GM19467 (cell line): ENCODE measurements around the gene TMEM82.

Experiments used
- ATAC-seq: cut with Tn5 transposase; IDR thresholded peaks from one replicate; pipeline ENCODE4 v1.9.1; 2021; ENCODE audit warnings: mild to moderate bottlenecking, moderate library complexity; ENCODE audit not compliant: unreplicated experiment

The TMEM82 gene

GRCh38 chr1:15755646-15756040 is 13.3 kb downstream of the TMEM82 start:
- ATAC-seq = no peak

GRCh38 chr1:15756143-15757015 is 14.1 kb downstream of the TMEM82 start:
- no peak for ATAC-seq

GRCh38 chr1:15757016-15757543 is 14.8 kb downstream of the TMEM82 start:
- ATAC-seq = no peak

GRCh38 chr1:15757575-15758342 is 15.5 kb downstream of the TMEM82 start:
- ATAC-seq = no peak

GRCh38 chr1:15758343-15758931 is 16.1 kb downstream of the TMEM82 start, which contains the start of gene FBLIM1:
TSS of gene FBLIM1 (plus strand) at chr1:15758795. CDS start at chr1:15764984, 6,189 bp downstream.
- no peak for ATAC-seq

- no peak for ATAC-seq
Observed at GRCh38 chr1:15758953-15759661, 16.8 kb downstream of the TMEM82 start.

GRCh38 chr1:15760520-15761211 is 18.4 kb downstream of the TMEM82 start:
- no peak for ATAC-seq

- ATAC-seq = no peak
Observed at GRCh38 chr1:15761366-15762128, 19.2 kb downstream of the TMEM82 start.

- no peak for ATAC-seq
Observed at GRCh38 chr1:15762546-15762945, 20.2 kb downstream of the TMEM82 start.

- ATAC-seq = no peak
Observed at GRCh38 chr1:15764269-15764764, 22.0 kb downstream of the TMEM82 start.

GRCh38 chr1:15764890-15765289 is 22.6 kb downstream of the TMEM82 start:
- ATAC-seq = no peak

- no peak for ATAC-seq
Observed at GRCh38 chr1:15765495-15766194, 23.3 kb downstream of the TMEM82 start.

- no peak for ATAC-seq
Observed at GRCh38 chr1:15767941-15768340, 25.6 kb downstream of the TMEM82 start.

- ATAC-seq = no peak
Observed at GRCh38 chr1:15768388-15768787, 26.1 kb downstream of the TMEM82 start.

GRCh38 chr1:15770313-15770962 is 28.1 kb downstream of the TMEM82 start:
- ATAC-seq = no peak

GRCh38 chr1:15771836-15772515 is 29.7 kb downstream of the TMEM82 start:
- ATAC-seq = no peak

- no peak for ATAC-seq
Observed at GRCh38 chr1:15775706-15776105, 33.4 kb downstream of the TMEM82 start.
